ENCODE results near the gene DBNDD1. TPM values are rescaled to one million over a fixed set of nuclear protein-coding genes. Genes with fewer than 3 reads are reported as not detected.
"Not testable (repeated sequence)": the region's sequence is repeated elsewhere in the genome, so short reads cannot be mapped to it uniquely, and the experiment has no call there.

The DBNDD1 gene
- total RNA-seq, 2 experiments from 2014 or later = 0.11 to 0.17 TPM

- ChIA-PET CTCF (no interaction called here), POLR2A (no interaction called here)
Measured at GRCh38 chr16:90016339-90016950, 2.8 kb downstream of the DBNDD1 start.

- CTCF ChIA-PET = interaction anchor here (0.7 kb wide), 1 partner anchor 1236 kb away, joined by 3 read pairs; no protein-coding TSS in a partner anchor
- POLR2A ChIA-PET = no interaction called here
Measured at GRCh38 chr16:90015586-90016338, 3.5 kb downstream of the DBNDD1 start.

DNA sequence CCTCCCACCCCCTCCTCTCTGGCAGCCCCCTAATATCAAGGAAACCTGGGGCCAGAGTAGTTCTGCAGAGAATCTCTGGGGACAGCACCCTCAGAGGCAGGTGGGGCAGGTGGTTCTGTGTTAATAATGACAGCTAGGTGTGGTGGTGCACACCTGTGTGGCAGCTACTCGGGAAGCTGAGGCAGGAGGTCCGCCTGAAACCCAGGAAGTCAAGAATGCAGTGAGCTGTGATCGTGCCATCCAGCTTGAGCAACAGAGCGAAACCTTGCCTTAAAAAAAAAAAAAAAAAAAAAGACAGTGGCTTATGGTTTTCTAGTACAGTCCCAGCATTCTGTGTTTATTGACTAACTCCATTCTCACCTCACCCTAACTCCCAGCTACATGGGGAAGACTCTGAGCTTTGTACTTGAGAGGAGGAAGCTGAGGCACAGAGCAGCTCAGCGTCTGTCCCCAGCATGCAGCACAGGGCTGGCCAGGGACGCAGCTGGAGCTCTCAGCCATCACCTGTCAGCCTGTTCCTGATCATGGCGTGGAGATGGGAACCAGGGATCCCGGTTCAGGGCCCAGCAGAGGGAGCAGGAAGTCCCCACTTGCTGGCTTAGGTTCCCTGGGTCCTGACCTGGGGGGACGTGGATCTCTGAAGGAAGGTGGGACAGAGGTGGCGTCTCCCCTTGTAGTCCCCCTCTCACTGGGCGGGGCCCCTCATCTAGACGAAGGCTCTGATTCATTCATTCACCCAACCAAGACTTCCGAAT, 6.1 kb downstream of the DBNDD1 start:
- ChIA-PET CTCF (no interaction called here), POLR2A (no interaction called here)

DNA sequence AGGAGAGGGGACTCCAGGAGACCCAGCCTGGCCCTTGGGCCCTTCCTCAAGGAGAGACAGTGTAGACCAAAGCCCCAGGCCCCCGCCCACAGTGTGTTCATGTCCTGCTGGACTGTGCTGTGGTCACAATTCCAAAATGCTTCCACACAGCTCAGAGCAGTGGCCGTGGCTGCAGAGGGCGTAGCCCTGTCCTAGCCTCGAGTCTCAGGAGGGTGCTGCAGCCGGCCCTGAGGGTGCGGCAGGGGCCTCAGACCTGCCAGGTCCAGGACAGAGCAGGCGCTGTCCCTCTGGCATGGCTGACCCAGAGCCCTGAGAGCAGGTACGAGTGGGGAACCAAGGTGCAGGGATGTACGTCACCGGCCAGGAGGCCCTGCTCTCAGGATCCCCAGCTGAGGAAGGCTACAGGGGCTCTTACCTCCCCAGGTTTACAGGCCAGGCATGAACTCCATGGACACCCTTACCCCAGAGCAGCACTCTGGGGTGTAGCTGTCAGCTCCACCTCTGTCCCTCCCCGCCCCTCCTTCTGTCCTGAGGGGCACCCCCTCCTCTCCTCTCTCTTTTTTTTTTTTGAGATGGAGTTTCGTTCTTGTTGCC, 7.3 kb downstream of the DBNDD1 start:
- POLR2A ChIA-PET = no interaction called here
- CTCF ChIA-PET = no interaction called here

DNA sequence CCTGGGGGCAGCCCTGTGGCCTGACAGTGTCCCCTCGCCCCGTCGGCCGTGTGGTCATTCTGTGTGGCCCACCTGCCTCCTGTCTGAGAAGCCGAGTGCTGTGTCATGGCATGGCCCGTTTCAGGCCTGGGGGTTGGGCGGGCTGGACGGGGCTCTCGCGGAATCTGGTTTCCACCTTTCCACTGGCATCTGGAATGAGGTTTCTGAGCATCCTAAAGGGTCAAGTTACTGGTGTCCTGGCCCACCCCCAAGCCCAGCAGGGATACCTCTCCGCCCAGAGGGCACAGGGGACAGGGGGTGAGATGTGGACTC, 7.8 kb downstream of the DBNDD1 start:
- ChIA-PET POLR2A (no interaction called here), CTCF (no interaction called here)

GRCh38 chr16:90010676-90011507, 8.4 kb downstream of the DBNDD1 start:
- CTCF ChIA-PET = interaction anchor here (1.1 kb wide), 1 partner anchor 8 kb away, joined by 3 read pairs; the partner anchor contains the start of gene DBNDD1

DNA sequence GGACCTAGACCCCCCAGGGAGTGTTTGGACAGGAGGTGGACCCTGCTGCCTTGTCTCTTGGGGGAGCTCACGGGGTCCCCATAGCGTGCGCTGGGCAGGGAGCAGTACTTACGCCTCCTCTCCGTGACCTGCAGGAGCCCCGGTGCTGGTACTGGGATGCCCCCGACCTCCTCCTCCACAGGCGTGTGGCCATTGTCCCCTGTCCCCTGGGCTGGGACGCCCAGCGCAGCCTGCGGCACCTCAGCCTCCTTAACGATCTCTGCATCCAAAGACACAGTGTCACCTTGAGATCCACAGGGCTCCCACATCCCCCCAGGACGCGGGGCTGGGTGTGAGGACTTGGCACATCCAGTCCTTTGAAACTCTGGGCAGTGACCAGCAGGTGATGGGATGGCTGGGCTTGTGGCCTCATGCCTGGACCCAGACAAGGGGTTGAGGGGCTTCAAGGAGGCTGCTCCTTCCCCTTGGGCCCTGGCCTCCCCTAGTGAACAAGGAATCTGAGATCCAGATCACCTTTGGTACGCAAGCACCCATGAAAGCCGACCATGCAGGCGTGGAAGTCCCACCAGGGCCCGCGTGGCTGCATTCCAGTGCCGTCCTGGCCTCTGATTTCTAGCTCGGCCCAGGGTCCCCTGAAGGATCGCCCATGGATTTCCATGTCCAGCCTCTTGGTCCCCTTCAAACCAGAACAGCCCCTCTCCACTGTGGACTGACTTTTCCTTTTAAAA, 9.9 kb downstream of the DBNDD1 start:
- CTCF ChIA-PET = interaction anchor here (1.2 kb wide), 1 partner anchor 9 kb away, joined by 3 read pairs; no protein-coding TSS in a partner anchor
- POLR2A ChIA-PET = no interaction called here

More at GRCh38 chr16:90010676-90011507, 8.4 kb downstream of the DBNDD1 start:
- POLR2A ChIA-PET = no interaction called here

DNA sequence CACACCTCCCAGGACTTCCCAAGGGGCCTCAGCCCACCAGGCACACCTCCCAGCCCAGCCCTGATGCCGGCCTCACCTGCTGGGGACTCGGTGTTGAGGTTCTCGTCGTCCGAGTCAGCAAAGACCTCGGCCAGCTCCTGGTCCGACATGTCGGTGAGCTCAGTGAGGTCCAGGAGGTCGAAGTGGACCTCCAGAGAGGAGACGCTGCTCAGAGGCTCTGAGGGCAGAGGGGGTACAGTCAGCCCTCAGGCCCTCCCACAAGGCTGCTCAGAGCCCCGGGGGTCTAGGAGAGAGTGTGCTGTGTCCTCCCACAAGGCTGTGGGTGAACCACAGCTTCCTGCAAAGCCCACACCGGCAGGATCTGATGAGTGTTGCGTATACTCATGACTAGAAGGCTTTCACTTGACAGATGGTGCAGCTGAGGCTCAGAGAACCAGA, 10.5 kb downstream of the DBNDD1 start:
- ChIA-PET POLR2A (no interaction called here), CTCF (interaction anchor here (1.2 kb wide), 1 partner anchor 9 kb away, joined by 3 read pairs; no protein-coding TSS in a partner anchor)

DNA sequence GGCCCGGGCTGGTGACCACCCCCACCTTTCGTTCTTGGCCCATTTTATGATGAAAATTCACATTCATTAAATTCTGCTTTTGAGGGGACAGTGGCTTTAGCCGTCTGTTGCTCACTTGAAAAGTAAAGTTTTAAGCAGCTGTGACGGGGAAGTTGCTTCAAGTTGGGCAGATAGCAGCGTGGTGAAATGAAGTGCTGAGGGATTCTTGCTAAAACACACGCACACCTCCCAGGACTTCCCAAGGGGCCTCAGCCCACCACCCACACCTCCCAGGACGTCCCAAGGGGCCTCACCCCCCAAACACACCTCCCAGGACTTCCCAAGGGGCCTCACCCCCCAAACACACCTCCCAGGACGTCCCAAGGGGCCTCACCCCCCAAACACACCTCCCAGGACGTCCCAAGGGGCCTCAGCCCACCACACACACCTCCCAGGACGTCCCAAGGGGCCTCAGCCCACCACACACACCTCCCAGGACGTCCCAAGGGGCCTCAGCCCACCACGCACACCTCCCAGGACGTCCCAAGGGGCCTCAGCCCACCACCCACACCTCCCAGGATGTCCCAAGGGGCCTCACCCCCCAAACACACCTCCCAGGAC, 11.5 kb downstream of the DBNDD1 start:
- CTCF ChIA-PET, POLR2A ChIA-PET: not testable (repeated sequence)

DNA sequence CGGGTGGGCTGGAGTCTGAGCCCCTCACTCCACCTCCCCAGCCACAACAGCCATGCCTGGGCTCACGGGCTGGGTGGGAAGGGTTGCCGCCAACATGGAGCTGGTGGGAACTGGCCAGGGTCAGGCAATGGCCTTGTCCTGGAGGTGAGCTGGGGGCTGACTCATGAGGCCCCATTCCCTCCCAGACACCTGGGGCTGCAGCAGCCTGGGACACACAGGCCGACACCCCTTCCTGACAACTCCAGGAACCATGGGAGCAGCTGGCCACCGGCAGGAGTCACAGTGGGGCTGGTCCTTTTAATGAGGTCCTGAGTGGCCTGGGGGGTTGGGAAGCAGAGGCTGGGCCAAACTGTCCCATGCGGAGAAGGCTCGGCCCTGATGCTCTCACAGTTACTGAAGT, 12.2 kb downstream of the DBNDD1 start:
- ChIA-PET POLR2A (no interaction called here), CTCF (no interaction called here)

DNA sequence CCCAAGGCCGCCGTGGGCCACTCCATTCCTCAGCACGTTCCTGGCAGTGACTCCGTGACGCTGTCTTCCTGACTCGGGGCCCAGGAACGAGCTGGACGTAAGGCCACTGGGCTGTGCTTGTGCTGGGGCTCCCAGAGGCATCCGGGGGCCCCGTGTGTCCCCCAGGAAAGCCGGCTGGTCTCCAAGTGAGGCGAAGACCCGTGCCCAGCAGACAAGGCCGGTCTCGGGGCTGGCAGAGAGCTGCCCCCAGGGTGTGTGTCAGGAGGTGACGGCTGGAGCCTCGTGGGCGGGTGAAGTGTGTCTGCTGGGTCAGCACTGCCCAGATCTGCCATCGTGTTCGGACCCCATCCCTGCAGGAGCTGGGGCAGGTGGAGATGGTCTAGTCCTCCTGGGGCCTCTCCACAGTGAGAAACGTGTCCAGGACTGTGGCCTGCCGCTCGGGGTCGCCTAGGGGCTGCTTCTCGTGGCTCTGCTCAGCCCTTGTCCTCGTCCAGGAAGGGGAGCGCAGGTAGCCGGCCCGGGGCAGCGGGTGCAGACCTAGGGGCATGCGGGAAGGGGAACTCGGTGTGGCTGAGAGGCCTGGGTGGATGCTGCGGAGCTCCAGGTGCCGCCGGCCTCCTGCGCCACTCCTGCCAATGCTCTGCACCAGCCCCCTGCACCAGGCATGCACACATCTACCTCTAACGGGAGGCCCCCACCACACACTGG, 13.1 kb downstream of the DBNDD1 start:
- ChIA-PET CTCF (no interaction called here), POLR2A (no interaction called here)

- ChIA-PET POLR2A (no interaction called here), CTCF (no interaction called here)
Measured at GRCh38 chr16:90004577-90004976, 14.7 kb downstream of the DBNDD1 start.

DNA sequence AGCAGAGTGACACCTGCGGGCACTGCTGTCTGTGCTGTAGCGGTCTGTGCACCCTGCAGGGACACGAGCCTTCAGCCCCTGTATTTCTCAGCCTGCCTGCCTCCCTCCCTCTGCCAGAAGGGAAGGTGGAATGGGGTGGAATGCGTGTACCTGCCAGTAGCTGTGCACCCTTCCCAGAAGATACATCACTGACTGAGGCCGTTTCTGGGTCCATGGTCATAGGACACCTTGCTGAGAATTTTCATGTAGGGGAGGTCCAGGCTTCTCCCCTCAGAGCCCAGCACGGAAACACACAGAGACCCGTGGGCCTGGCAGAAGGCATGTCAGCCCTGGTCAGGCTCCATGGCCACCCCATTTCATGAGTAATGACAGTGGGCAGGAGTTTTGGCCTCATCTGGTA, 16.5 kb downstream of the DBNDD1 start:
- ChIA-PET POLR2A (no interaction called here), CTCF (no interaction called here)

DNA sequence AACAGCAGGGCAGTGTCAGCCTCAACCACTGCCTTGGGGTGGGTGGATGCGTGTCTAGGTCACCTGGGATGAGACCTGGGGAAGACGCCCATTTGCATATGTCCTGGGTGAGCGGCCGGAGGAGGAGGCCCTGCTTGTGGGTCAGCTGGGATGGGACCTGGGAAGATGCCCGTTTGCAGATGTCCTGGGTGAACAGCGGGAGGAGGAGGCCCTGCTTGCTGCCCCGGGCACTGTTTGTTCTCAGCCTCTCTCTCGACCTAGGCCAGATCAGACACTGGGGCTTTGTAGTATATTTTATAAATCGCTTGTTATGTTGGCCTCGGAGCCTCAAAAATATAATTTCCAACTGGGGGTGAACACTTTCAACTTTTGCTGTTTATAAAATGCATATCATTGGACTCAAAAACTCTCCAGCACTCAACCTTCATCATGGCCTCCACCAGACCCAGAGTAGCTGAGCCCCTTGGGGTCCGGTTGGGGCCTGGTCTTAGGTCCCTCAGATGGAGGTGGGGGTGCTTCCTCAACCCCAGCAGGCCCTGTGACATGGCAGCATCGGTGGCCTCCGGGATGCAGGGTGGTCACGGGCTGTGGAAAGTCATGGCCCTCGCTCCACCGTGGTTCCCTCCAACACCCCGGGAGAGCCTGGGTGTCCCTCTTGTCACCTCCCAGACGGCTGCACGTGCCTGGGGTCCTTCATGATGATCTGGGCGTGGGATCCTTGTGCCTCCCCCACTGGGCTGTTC, 17.3 kb downstream of the DBNDD1 start:
- CTCF ChIA-PET = no interaction called here
- POLR2A ChIA-PET = no interaction called here

GRCh38 chr16:90000733-90001427, 18.4 kb downstream of the DBNDD1 start:
- POLR2A ChIA-PET = no interaction called here
- CTCF ChIA-PET = no interaction called here

GRCh38 chr16:89999831-90000574, 19.3 kb downstream of the DBNDD1 start:
- POLR2A ChIA-PET = no interaction called here
- CTCF ChIA-PET = interaction anchor here (0.7 to 1.3 kb wide), 2 partner anchors 9 to 25 kb away, joined by 3 read pairs; no protein-coding TSS in a partner anchor
